ENCODE measurements around the gene ALDH1A2.
"Not testable (repeated sequence)": the region's sequence is repeated elsewhere in the genome, so short reads cannot be mapped to it uniquely, and the experiment has no call there.

Gene ALDH1A2

DNA sequence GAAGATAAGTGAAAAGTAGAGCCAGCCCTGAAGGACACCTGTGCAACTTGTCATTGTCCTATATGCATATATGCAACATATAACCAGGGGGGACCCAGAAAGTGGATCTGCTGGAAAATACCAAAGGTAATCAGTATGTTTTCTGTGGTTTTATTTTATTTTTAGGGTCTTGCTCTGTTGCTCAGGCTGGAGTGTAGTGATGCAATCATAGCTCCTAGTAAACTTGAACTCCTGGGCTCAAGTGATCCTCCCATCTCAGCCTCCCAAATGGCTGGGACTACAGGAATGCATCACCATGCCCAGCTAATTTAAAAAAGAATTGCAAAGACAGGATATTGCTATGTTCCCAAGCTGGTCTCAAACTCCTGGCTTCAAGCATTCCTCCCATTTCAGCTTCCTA lies 18.0 kb upstream of the ALDH1A2 start:
- no peak for DNase-seq (ENCODE audit: low spot score)
- in situ Hi-C loops (cut with MboI; ENCODE audit: low sequenced_read_pairs, unreplicated experiment), result no loop called here
- TF ChIP-seq, protein P1, sequence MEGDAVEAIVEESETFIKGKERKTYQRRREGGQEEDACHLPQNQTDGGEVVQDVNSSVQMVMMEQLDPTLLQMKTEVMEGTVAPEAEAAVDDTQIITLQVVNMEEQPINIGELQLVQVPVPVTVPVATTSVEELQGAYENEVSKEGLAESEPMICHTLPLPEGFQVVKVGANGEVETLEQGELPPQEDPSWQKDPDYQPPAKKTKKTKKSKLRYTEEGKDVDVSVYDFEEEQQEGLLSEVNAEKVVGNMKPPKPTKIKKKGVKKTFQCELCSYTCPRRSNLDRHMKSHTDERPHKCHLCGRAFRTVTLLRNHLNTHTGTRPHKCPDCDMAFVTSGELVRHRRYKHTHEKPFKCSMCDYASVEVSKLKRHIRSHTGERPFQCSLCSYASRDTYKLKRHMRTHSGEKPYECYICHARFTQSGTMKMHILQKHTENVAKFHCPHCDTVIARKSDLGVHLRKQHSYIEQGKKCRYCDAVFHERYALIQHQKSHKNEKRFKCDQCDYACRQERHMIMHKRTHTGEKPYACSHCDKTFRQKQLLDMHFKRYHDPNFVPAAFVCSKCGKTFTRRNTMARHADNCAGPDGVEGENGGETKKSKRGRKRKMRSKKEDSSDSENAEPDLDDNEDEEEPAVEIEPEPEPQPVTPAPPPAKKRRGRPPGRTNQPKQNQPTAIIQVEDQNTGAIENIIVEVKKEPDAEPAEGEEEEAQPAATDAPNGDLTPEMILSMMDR (IDR thresholded peaks at IDR 0.05; ENCODE audit: borderline replicate concordance, control extremely low read depth, extremely low read depth, insufficient read depth, missing control alignments), result no peak

DNA sequence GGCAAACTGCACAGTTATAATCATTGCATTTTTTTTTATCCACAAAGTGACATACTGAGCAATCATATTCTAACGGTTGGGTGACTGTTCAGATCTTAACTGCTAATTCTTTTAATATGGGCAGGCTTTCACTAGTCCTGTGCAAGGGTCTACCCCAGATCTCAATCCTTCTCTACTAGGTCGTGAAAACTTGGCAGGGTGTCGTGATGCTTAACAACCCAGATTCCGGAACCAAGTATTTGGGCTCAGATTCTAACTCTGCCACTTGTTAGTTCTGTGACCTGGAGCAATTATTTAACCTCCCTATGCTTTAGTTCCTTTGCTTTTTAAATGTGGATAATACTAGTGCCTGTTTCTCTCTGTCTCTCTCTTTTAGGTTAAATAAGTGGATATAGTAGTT lies 16.4 kb upstream of the ALDH1A2 start:
- no peak for DNase-seq (ENCODE audit: low spot score)
- in situ Hi-C loops (cut with MboI; ENCODE audit: low sequenced_read_pairs, unreplicated experiment), result no loop called here
- TF ChIP-seq, protein P1 (IDR thresholded peaks at IDR 0.05; ENCODE audit: borderline replicate concordance, control extremely low read depth, extremely low read depth, insufficient read depth, missing control alignments), result no peak

DNA sequence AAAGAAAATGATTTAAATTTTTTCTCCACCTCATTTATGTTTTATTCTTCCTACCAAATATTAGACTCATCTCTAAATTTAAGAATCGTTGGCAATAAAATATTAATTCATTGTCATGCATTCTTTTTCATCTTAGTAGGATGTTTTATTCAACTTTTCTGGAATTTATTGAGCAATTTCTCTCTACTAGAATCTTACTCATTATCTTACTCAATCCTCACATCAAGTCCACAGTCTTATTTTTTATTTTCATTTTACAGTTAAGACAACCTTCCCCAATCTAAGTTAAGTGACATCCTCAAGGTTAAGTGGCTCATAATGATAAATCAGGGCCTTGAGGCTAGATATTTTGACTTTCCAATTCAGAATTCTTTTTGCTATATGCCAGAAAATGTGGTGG lies 15.9 kb upstream of the ALDH1A2 start:
- in situ Hi-C loops (cut with MboI; ENCODE audit: low sequenced_read_pairs, unreplicated experiment), result no loop called here
- TF ChIP-seq, protein P1 (IDR thresholded peaks at IDR 0.05; ENCODE audit: borderline replicate concordance, control extremely low read depth, extremely low read depth, insufficient read depth, missing control alignments), result no peak
- no peak for DNase-seq (ENCODE audit: low spot score)

DNA sequence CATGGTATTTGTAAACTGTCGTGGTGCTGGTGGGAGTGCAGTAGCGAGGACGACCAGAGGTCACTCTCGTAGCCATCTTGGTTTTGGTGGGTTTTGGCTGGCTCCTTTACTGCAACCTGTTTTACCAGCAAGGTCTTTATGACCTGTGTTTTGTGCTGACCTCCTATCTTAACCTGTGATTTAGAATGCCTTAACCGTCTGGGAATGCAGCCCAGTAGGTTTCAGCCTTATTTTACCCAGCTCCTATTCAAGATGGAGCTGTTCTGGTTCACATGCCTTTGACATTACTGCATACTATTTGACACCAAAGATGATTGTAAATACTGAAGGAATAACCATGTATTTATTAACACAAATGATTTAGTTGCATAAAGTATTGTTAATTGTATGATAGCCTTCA lies 15.4 kb upstream of the ALDH1A2 start:
- in situ Hi-C loops (cut with MboI; ENCODE audit: low sequenced_read_pairs, unreplicated experiment); DNase-seq (ENCODE audit: low spot score): not testable (repeated sequence)

DNA sequence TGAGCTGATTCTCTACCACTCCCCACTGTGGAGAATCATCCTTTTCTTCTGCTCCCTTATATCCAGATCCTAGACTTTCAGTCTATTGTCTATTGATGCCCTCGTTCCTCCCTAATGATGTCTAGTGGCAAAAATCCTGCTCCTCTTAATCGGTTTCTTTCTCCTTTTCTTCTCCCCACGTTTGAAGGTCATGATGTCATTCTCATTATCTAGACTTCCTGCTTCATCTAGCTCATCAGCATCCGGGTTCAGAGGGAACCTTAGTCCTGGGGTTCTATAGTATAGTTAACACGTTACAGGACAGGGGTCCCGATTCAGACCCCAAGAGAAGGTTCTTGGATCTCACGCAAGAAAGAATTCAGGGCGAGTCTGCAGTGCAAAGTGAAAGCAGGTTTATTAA lies 14.9 kb upstream of the ALDH1A2 start:
- in situ Hi-C loops (cut with MboI; ENCODE audit: low sequenced_read_pairs, unreplicated experiment), result no loop called here

DNA sequence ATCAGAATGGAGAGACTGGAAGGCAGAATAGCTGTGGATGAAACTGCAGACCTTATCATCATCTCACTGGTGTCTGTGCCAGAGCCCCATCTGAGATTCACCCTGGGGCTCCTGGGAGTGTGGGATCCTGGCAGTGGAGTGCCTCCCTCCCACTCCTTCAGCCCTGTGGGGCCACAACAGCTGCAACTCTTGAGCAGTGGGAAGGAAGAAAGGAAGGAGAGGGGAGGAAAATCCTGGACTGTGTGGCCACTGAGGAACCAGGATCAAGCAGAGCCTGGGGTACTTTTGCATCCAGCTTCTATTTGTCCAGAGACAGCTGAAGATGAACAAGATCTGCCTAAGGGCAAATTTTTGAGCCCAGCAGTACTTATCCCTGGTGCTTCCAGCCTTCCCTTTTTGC lies 13.1 kb upstream of the ALDH1A2 start:
- in situ Hi-C loops (cut with MboI; ENCODE audit: low sequenced_read_pairs, unreplicated experiment), result no loop called here

More for the DNA sequence above, 14.9 kb upstream of the ALDH1A2 start:
- no peak for DNase-seq (ENCODE audit: low spot score)
- TF ChIP-seq, protein P1 (IDR thresholded peaks at IDR 0.05; ENCODE audit: borderline replicate concordance, control extremely low read depth, extremely low read depth, insufficient read depth, missing control alignments), result no peak

DNA sequence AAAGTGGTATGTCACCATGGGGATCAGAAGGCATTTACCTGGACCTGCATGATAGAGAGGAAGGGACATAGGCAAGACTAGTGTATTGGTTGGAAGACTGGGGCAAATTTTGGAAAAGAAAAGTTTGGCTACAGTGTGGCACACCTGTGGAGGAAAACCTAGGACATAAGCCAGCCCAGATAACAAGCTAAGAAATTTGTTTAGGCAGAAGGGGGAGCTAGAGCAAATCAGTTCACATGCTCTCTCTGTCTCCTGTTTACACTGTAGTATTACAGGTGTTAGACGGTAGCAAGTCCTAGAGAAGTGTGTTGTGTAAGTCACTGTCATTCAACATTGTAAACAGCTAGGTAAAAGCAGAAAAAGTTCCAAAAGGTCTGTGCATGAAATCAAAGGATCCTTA lies 11.9 kb upstream of the ALDH1A2 start:
- in situ Hi-C loops (cut with MboI; ENCODE audit: low sequenced_read_pairs, unreplicated experiment), result no loop called here
- peak; percentile 12 for DNase-seq (ENCODE audit: low spot score)
- TF ChIP-seq, protein P1 (IDR thresholded peaks at IDR 0.05; ENCODE audit: borderline replicate concordance, control extremely low read depth, extremely low read depth, insufficient read depth, missing control alignments), result no peak

More for the DNA sequence above, 13.1 kb upstream of the ALDH1A2 start:
- TF ChIP-seq, protein P1 (IDR thresholded peaks at IDR 0.05; ENCODE audit: borderline replicate concordance, control extremely low read depth, extremely low read depth, insufficient read depth, missing control alignments), result no peak
- no peak for DNase-seq (ENCODE audit: low spot score)

Measured in GM13976 (cell line).